A549 (cell line): ENCODE results near the gene MEX3C. TPM values are rescaled to one million over a fixed set of nuclear protein-coding genes. Genes with fewer than 3 reads are reported as not detected.

Source experiments
- ATAC-seq, 2 experiments: fragments of 200-7000 bp in 1 of 2; fragments of >200 bp in 1 of 2; cut with Nextera tagmentation in 1 of 2; cut with Tn5 transposase in 1 of 2; 3 replicates each; pipeline versions ENCODE4 v1.8.0 to v1.9.1; 2018 to 2020; ENCODE audit warnings: mild to moderate bottlenecking in 1 of 2, moderate library complexity in 1 of 2
- CTCF ChIA-PET: fragments of 300-600 bp; sonication (Branson Sonifier 250); formaldehyde crosslinking; extraction: SDS; loops from one replicate; lab custom pipeline; 2021; ENCODE audit warnings: antibody characterized with exemption, inconsistent platforms; lab: Yijun Ruan, JAX
- POLR2A ChIA-PET: fragments of 350-600 bp; formaldehyde crosslinking; extraction: SDS; loops from one replicate; lab custom pipeline; 2021; ENCODE audit warnings: antibody characterized with exemption, inconsistent platforms; lab: Yijun Ruan, JAX
- DNase-seq, 2 experiments: peaks; one replicate each; pipeline versions ENCODE4 v3.0.0 to v3.0.0-alpha.2; 2011 to 2016; ENCODE audit warnings: low read depth in 1 of 2, low spot score in 1 of 2
- FAIRE-seq: peaks from 2 replicates; lab custom pipeline; 2011; peaks lifted over from hg19 to GRCh38; lab: Jason Lieb, UNC
- H3K27ac ChIP-seq, 2 experiments: fragments of >200 bp; sonication (Bioruptor Twin); formaldehyde crosslinking; 3 replicates each; pipeline ENCODE4 v1.5.1; 2016 to 2017
- H3K4me1 ChIP-seq: fragments of >200 bp; sonication (Bioruptor Twin); formaldehyde crosslinking; 3 replicates; pipeline ENCODE4 v1.6.1; 2016
- H3K4me2 ChIP-seq: fragments of >200 bp; sonication (Bioruptor Twin); formaldehyde crosslinking; 3 replicates; pipeline ENCODE4 v1.6.1; 2016
- H3K4me3 ChIP-seq: fragments of >200 bp; sonication (Bioruptor Twin); formaldehyde crosslinking; 3 replicates; pipeline ENCODE4 v1.5.1; 2016
- H3K9me3 ChIP-seq: fragments of >200 bp; sonication (Bioruptor Twin); formaldehyde crosslinking; 3 replicates; pipeline ENCODE4 v1.6.1; 2016
- BHLHE40 ChIP-seq: IDR thresholded peaks from 2 replicates; pipeline ENCODE4 v1.6.1; 2012; ENCODE audit warnings: low read depth, low read length, inconsistent platforms
- CBX2 ChIP-seq: fragments of 200-600 bp; sonication (generic); IDR thresholded peaks from 2 replicates; pipeline ENCODE4 v1.6.1; 2016; ENCODE audit warnings: low read depth, mild to moderate bottlenecking, borderline replicate concordance
- CBX8 ChIP-seq: fragments of 200-600 bp; sonication (generic); IDR thresholded peaks from 2 replicates; pipeline ENCODE4 v1.6.1; 2016
- CEBPB ChIP-seq, 2 experiments: fragments of >200 bp in 1 of 2; sonication (Bioruptor Twin) in 1 of 2; formaldehyde crosslinking in 1 of 2; IDR thresholded peaks; 2 replicates each; pipeline ENCODE4 v1.6.1; 2012 to 2016
- CHD2 ChIP-seq: fragments of 150-350 bp; IDR thresholded peaks from 2 replicates; pipeline ENCODE4 v1.6.1; 2014; ENCODE audit warnings: low read length; ENCODE audit not compliant: partially characterized antibody
- CHD4 ChIP-seq: fragments of 200-600 bp; sonication (generic); IDR thresholded peaks from 2 replicates; pipeline ENCODE4 v1.6.1; 2016; ENCODE audit warnings: antibody characterized with exemption, mild to moderate bottlenecking, borderline replicate concordance
- EHF ChIP-seq: fragments of 250-450 bp; sonication (Bioruptor Pico); IDR thresholded peaks from 2 replicates; pipeline ENCODE4 v1.5.0; 2020; ENCODE audit warnings: mild to moderate bottlenecking
- HEYL ChIP-seq: fragments of 250-450 bp; sonication (Bioruptor Pico); IDR thresholded peaks from 2 replicates; pipeline ENCODE4 v1.8.0; 2021; ENCODE audit warnings: mild to moderate bottlenecking, moderate library complexity
- HOXA7 ChIP-seq: fragments of 250-450 bp; sonication (Bioruptor Pico); IDR thresholded peaks from 2 replicates; pipeline ENCODE4 v1.5.0; 2020; ENCODE audit warnings: mild to moderate bottlenecking, moderate library complexity
- HOXB5 ChIP-seq: fragments of 250-450 bp; sonication (Bioruptor Pico); IDR thresholded peaks from 2 replicates; pipeline ENCODE4 v1.5.0; 2020; ENCODE audit warnings: mild to moderate bottlenecking, moderate library complexity
- JUN ChIP-seq, 2 experiments: fragments of >200 bp; sonication (Bioruptor Twin); formaldehyde crosslinking; IDR thresholded peaks; 2 replicates in 1 of 2; 3 replicates in 1 of 2; pipeline ENCODE4 v1.6.1; 2016 to 2017
- MAFK ChIP-seq: fragments of 450-650 bp; IDR thresholded peaks from 2 replicates; pipeline ENCODE4 v1.6.1; 2014; ENCODE audit not compliant: partially characterized antibody
- MAZ ChIP-seq: fragments of 150-350 bp; IDR thresholded peaks from 2 replicates; pipeline ENCODE4 v1.6.1; 2014; ENCODE audit warnings: antibody characterized with exemption, low read depth, low read length, borderline replicate concordance
- MYC ChIP-seq: IDR thresholded peaks from 2 replicates; pipeline ENCODE4 v1.6.1; 2012; ENCODE audit warnings: mild to moderate bottlenecking, inconsistent platforms, low read length, improper control_type of control experiment, borderline replicate concordance
- PHF8 ChIP-seq: fragments of 200-600 bp; sonication (generic); IDR thresholded peaks from 2 replicates; pipeline ENCODE4 v1.6.1; 2016; ENCODE audit warnings: low read depth, mild to moderate bottlenecking, antibody characterized with exemption, moderate library complexity, borderline replicate concordance
- RAD21 ChIP-seq, 2 experiments: fragments of >200 bp in 1 of 2; sonication (Bioruptor Twin) in 1 of 2; formaldehyde crosslinking in 1 of 2; IDR thresholded peaks in 1 of 2; conservative IDR thresholded peaks in 1 of 2; 2 replicates in 1 of 2; 3 replicates in 1 of 2; pipeline ENCODE4 v1.6.1; 2012 to 2018; ENCODE audit warnings: inconsistent platforms in 1 of 2
- RARB ChIP-seq: fragments of 250-450 bp; sonication (Bioruptor Pico); IDR thresholded peaks from 2 replicates; pipeline ENCODE4 v1.8.0; 2021; ENCODE audit warnings: mild to moderate bottlenecking, moderate library complexity
- RCOR1 ChIP-seq: fragments of 150-350 bp; IDR thresholded peaks from 2 replicates; pipeline ENCODE4 v1.6.1; 2014; ENCODE audit warnings: antibody characterized with exemption, low read length, low read depth
- SMC3 ChIP-seq: fragments of >200 bp; sonication (Bioruptor Twin); formaldehyde crosslinking; IDR thresholded peaks from 3 replicates; pipeline ENCODE4 v1.6.1; 2018; ENCODE audit warnings: inconsistent platforms
- SREBF2 ChIP-seq: fragments of 450-650 bp; IDR thresholded peaks from 2 replicates; pipeline ENCODE4 v1.6.1; 2014; ENCODE audit warnings: mild to moderate bottlenecking, moderate library complexity
- WGBS: methylation state at CpG from one replicate; pipeline ENCODE4 v1.1.6; 2017; ENCODE audit errors: missing lambda C conversion rate; 5-methylcytosine and 5-hydroxymethylcytosine counted together
- polyA plus RNA-seq, 4 experiments: library from polyadenylated mRNA; depleted of rRNA in 3 of 4; stranded (reverse); fragments of >200 nt; fragmentation: RNase III in 1 of 4; extraction: RNeasy Plus Mini Kit Qiagen cat#74134 plus additional on column Dnase treatment in 1 of 4; gene quantifications; 2 replicates in 3 of 4; 3 replicates in 1 of 4; pipeline ENCODE4 v1.2.3, GENCODE V29; 2011 to 2017
- TF ChIP-seq, protein P1 (sequence below): fragments of >200 bp; sonication (Bioruptor Twin); formaldehyde crosslinking; IDR thresholded peaks from 3 replicates; pipeline ENCODE4 v1.5.1; 2016
- TF ChIP-seq, protein P2 (sequence below): fragments of >200 bp; sonication (Bioruptor Twin); formaldehyde crosslinking; IDR thresholded peaks from 3 replicates; pipeline ENCODE4 v1.6.1; 2016
- TF ChIP-seq, protein P3 (sequence below): IDR thresholded peaks from 2 replicates; pipeline ENCODE4 v1.6.1; 2012
- TF ChIP-seq, protein P4 (sequence below): fragments of 450-650 bp; IDR thresholded peaks from 2 replicates; pipeline ENCODE4 v1.6.1; 2014; ENCODE audit warnings: antibody characterized with exemption

The MEX3C gene
- polyA plus RNA-seq, 2 of the 4 experiments (the other 2 are of a cell fraction): 17.2 to 48.5 TPM

DNA sequence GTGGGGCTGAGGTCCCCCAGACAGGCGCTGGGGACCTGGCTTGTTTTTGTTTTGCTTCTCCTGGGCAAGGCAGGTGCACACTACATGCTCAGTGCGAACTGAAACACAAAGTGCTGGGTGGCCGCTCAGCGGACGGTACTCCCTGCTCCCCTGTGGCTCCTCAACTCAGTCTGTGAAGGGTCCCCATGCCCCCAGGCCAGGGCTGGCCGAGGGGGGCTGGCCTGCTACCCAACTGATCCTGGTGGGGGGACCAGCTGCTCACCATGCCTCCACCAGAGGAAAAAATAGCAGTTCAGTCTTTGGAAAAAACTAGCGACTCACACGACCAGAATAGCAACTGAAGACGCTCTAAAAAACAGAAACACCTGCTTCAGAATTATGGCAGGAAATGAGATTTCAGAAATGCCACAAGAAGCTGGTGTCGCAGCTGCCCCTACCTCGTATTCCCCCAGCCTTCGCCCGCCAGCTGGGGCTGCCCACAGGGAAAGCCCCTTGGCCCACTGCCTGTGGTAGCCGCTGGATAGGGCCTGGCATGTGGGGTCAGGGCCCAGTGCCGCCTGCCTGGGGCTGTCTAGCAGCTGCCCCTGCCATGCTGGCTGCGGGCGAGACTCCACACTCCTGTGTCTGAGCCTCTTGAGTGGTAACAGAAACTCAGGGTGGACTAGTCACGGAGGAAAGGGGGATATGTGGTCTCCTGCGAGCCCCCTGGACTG, 43.7 kb downstream of the MEX3C start:
- DNase-seq: no peak
- CTCF ChIA-PET: no interaction called here
- Histone ChIP-seq H3K4me2 (no peak overlapping the region), H3K4me3 (no peak overlapping the region), H3K27ac (no peak overlapping the region), H3K9me3 (no peaks in the 10 kb centered on the region), H3K4me1 (peaks cover 14% of the 10 kb centered on the region; the same call in 2 of the 3 replicates)
- no peak for ATAC-seq
- TF ChIP-seq JUN (IDR thresholded peaks at IDR 0.05): no peak
- TF ChIP-seq CEBPB (IDR thresholded peaks at IDR 0.05): no peak
- no peak for TF ChIP-seq RAD21 (conservative IDR thresholded peaks at IDR 0.05 in 1 of 2, IDR thresholded peaks at IDR 0.05 in 1 of 2)
- no peak for TF ChIP-seq MYC
- TF ChIP-seq, protein P1, sequence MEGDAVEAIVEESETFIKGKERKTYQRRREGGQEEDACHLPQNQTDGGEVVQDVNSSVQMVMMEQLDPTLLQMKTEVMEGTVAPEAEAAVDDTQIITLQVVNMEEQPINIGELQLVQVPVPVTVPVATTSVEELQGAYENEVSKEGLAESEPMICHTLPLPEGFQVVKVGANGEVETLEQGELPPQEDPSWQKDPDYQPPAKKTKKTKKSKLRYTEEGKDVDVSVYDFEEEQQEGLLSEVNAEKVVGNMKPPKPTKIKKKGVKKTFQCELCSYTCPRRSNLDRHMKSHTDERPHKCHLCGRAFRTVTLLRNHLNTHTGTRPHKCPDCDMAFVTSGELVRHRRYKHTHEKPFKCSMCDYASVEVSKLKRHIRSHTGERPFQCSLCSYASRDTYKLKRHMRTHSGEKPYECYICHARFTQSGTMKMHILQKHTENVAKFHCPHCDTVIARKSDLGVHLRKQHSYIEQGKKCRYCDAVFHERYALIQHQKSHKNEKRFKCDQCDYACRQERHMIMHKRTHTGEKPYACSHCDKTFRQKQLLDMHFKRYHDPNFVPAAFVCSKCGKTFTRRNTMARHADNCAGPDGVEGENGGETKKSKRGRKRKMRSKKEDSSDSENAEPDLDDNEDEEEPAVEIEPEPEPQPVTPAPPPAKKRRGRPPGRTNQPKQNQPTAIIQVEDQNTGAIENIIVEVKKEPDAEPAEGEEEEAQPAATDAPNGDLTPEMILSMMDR: no peak
- WGBS: 61% methylated on average over 8 of the region's 19 CpGs
- POLR2A ChIA-PET: no interaction called here
- FAIRE-seq: no peak

DNA sequence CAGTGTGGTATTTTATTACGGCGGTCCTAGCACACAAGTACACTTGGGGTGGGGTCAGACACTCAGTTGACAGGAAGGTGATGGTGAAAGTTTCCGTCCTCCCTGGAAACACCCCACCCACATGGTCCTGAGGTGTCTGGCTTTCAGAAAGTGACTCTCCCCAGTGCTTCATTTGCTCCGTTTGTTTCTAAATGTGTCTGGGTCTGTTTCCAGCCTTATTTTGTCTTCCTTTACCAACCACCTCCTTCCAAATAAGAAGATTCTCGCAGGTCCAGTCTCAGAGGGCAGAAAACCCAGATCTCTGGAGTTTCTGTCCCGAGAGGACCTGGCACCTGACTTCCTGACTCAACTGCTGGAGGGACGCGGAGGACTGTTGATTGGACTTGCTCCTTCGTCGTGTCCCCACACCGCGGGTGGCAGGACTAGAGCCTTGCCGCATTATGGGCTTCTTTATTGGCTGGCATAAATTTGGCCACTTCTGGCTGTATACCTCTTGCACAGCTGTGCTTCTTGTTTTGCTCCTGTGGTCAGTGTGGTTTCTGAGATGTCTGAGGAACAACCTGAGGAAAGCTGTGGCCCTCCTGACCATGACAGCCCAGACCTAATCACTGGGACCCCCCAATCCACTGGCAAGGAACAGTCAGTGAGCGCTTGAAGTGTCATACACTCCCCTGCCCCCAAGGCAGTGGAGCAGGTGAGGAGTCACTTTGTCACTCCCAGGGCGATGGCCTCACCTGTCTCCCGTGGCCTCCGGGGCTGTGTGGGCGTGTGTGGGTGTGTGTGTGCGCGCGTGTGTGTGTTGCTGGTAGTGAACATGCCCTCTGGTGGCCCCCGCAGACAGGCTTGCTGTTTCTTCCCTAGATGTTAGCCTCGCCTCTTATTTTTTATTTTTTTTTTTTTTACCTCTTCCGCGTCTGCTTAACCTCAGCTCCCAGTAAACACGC, 45.6 kb downstream of the MEX3C start:
- no peaks in the 10 kb centered on the region for H3K9me3 ChIP-seq
- 79% methylated on average over 19 of the region's 26 CpGs for WGBS
- TF ChIP-seq HOXB5 (CRISPR knock-in tag) (no peak), EHF (CRISPR knock-in tag) (no peak), MYC (no peak), CHD4 (no peak), RCOR1 (no peak), CBX2 (no peak), MAFK (no peak), RAD21 (conservative IDR thresholded peaks at IDR 0.05 in 1 of 2, IDR thresholded peaks at IDR 0.05 in 1 of 2) (no peak), HOXA7 (CRISPR knock-in tag) (no peak), CHD2 (no peak)
- TF ChIP-seq, protein P2, sequence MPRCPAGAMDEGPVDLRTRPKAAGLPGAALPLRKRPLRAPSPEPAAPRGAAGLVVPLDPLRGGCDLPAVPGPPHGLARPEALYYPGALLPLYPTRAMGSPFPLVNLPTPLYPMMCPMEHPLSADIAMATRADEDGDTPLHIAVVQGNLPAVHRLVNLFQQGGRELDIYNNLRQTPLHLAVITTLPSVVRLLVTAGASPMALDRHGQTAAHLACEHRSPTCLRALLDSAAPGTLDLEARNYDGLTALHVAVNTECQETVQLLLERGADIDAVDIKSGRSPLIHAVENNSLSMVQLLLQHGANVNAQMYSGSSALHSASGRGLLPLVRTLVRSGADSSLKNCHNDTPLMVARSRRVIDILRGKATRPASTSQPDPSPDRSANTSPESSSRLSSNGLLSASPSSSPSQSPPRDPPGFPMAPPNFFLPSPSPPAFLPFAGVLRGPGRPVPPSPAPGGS: no peak
- TF ChIP-seq, protein P3, sequence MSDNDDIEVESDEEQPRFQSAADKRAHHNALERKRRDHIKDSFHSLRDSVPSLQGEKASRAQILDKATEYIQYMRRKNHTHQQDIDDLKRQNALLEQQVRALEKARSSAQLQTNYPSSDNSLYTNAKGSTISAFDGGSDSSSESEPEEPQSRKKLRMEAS: no peak
- TF ChIP-seq, all 56 proteins: peak for 0
- Histone ChIP-seq H3K27ac (no peak overlapping the region), H3K4me2 (no peak overlapping the region), H3K4me1 (peaks cover 14% of the 10 kb centered on the region; the same call in 2 of the 3 replicates), H3K4me3 (no peak overlapping the region)
- POLR2A ChIA-PET: no interaction called here
- DNase-seq (no peak), FAIRE-seq (no peak), ATAC-seq (no peak)
- CTCF ChIA-PET: interaction anchor here (1.0 kb wide), 1 partner anchor 15 kb away, joined by 4 read pairs; no protein-coding TSS in a partner anchor

DNA sequence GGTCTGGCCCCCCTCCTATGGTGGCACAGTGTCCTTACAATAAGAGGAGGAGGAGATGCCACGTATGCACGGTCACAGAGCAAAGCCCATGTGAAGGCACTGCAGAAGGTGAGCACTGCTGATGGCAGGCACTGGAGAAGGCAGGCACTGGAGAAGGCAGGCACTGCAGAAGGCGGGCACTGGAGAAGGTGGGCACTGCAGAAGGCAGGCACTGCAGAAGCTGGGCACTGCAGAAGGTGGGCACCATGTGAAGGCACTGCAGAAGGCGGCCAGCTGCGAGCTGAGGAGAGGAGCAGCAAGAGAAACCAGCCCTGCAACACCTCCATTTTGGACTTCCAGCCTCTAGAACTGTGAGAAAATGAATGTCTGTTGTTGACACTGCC, 46.3 kb downstream of the MEX3C start:
- DNase-seq (no peak), FAIRE-seq (no peak), ATAC-seq (no peak)
- peaks cover 14% of the 10 kb centered on the region; the same call in 2 of the 3 replicates for H3K4me1 ChIP-seq
- no peaks in the 10 kb centered on the region for H3K9me3 ChIP-seq
- POLR2A ChIA-PET: interaction anchor here (1.8 kb wide), 1 partner anchor 46 kb away, joined by 9 read pairs; the partner anchor contains the start of gene MEX3C
- WGBS: 77% methylated on average over 4 of the region's 5 CpGs
- no peak overlapping the region for H3K4me2 ChIP-seq
- CTCF ChIA-PET: no interaction called here
- no peak overlapping the region for H3K4me3 ChIP-seq
- no peak overlapping the region for H3K27ac ChIP-seq
- TF ChIP-seq PHF8 (no peak), RARB (CRISPR knock-in tag) (no peak), JUN (IDR thresholded peaks at IDR 0.05) (no peak), HEYL (CRISPR knock-in tag) (no peak), SMC3 (no peak), CBX8 (no peak), RAD21 (conservative IDR thresholded peaks at IDR 0.05 in 1 of 2, IDR thresholded peaks at IDR 0.05 in 1 of 2) (no peak), SREBF2 (no peak), HOXB5 (CRISPR knock-in tag) (no peak), BHLHE40 (no peak), CBX2 (no peak), MAZ (no peak)
- TF ChIP-seq, protein P4, sequence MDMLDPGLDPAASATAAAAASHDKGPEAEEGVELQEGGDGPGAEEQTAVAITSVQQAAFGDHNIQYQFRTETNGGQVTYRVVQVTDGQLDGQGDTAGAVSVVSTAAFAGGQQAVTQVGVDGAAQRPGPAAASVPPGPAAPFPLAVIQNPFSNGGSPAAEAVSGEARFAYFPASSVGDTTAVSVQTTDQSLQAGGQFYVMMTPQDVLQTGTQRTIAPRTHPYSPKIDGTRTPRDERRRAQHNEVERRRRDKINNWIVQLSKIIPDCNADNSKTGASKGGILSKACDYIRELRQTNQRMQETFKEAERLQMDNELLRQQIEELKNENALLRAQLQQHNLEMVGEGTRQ: no peak
- TF ChIP-seq, protein P2: no peak
